Stimulated activated CD4-positive, alpha-beta T cell treated with anti-CD3 and anti-CD28 coated beads, Interleukin-12 subunit alpha, Interleukin-12 subunit beta, amount 100 ng/mL, for 24 hours (primary cell): ENCODE data around the gene LRRFIP2.
"Not testable (repeated sequence)": the region's sequence is repeated elsewhere in the genome, so short reads cannot be mapped to it uniquely, and the experiment has no call there.

Experiments used
- DNase-seq, 2 experiments: peaks; one replicate each; pipeline ENCODE4 v3.0.0-alpha.2; 2020; ENCODE audit warnings: low read depth in 2 of 2

Gene LRRFIP2

GRCh38 chr3:37143821-37144220 is 30.6 kb downstream of the LRRFIP2 start:
- DNase-seq = no peak

- DNase-seq = no peak
These were observed 32.7 kb downstream of the LRRFIP2 start for GRCh38 chr3:37141676-37142075.

- DNase-seq = no peak
These were observed 33.4 kb downstream of the LRRFIP2 start for GRCh38 chr3:37140899-37141541.

GRCh38 chr3:37139567-37140052 is 34.8 kb downstream of the LRRFIP2 start:
- DNase-seq = no peak

GRCh38 chr3:37138816-37139215 is 35.6 kb downstream of the LRRFIP2 start:
- no peak for DNase-seq

- no peak for DNase-seq
These were observed 36.9 kb downstream of the LRRFIP2 start for GRCh38 chr3:37137516-37137915.

- no peak for DNase-seq
These were observed 38.3 kb downstream of the LRRFIP2 start for GRCh38 chr3:37136067-37136466.

- DNase-seq = no peak
These were observed 38.8 kb downstream of the LRRFIP2 start for GRCh38 chr3:37135561-37135960.

- DNase-seq = no peak
These were observed 42.0 kb downstream of the LRRFIP2 start for GRCh38 chr3:37132334-37132733.

GRCh38 chr3:37131860-37132144 is 42.6 kb downstream of the LRRFIP2 start:
- DNase-seq = no peak

- DNase-seq = no peak
These were observed 43.2 kb downstream of the LRRFIP2 start for GRCh38 chr3:37130984-37131859.

GRCh38 chr3:37130448-37130847 is 43.9 kb downstream of the LRRFIP2 start:
- DNase-seq = no peak

- DNase-seq = no peak
These were observed 44.5 kb downstream of the LRRFIP2 start for GRCh38 chr3:37129871-37130270.

- no peak for DNase-seq
These were observed 47.0 kb downstream of the LRRFIP2 start for GRCh38 chr3:37127340-37127739.

GRCh38 chr3:37126856-37127255 is 47.5 kb downstream of the LRRFIP2 start:
- no peak for DNase-seq

GRCh38 chr3:37125195-37126073 is 48.9 kb downstream of the LRRFIP2 start:
- no peak for DNase-seq

- no peak for DNase-seq
These were observed 49.9 kb downstream of the LRRFIP2 start for GRCh38 chr3:37124435-37124834.

GRCh38 chr3:37123292-37123691 is 51.1 kb downstream of the LRRFIP2 start:
- DNase-seq = no peak

- not testable (repeated sequence) for DNase-seq
These were observed 52.3 kb downstream of the LRRFIP2 start for GRCh38 chr3:37122069-37122468.

- DNase-seq = no peak
These were observed 56.2 kb downstream of the LRRFIP2 start for GRCh38 chr3:37118163-37118562.

GRCh38 chr3:37117548-37117947 is 56.8 kb downstream of the LRRFIP2 start:
- no peak for DNase-seq

GRCh38 chr3:37116998-37117397 is 57.4 kb downstream of the LRRFIP2 start:
- DNase-seq = no peak
